GM23338 (cell line): ENCODE measurements around the gene TSACC. TPM values are rescaled to one million over a fixed set of nuclear protein-coding genes. Genes with fewer than 3 reads are reported as not detected.
A peak's percentile ranks its signal among the peaks of the same experiment; 100 is the strongest.

ENCODE experiments used
- ATAC-seq: fragments of 200-7000 bp; cut with Tn5 transposase; 3 replicates; pipeline ENCODE4 v1.9.1; 2020
- DNase-seq: peaks from one replicate; pipeline ENCODE4 v3.0.0-alpha.2; 2015; ENCODE audit warnings: low spot score
- H2AFZ ChIP-seq: fragments of 200-600 bp; sonication (generic); 2 replicates; pipeline ENCODE4 v1.8.0; 2016; ENCODE audit warnings: antibody characterized with exemption, mild to moderate bottlenecking, moderate library complexity
- H3F3A ChIP-seq: fragments of 200-600 bp; sonication (generic); replicated peaks from 2 replicates; pipeline ENCODE4 v1.8.0; 2017; ENCODE audit warnings: antibody characterized with exemption, mixed run types, low read depth
- H3K27ac ChIP-seq: fragments of 200-600 bp; sonication (generic); 2 replicates; pipeline ENCODE4 v1.6.1; 2016; ENCODE audit warnings: low read depth
- H3K27me3 ChIP-seq: fragments of 200-600 bp; sonication (generic); 2 replicates; pipeline ENCODE4 v1.8.0; 2016; ENCODE audit warnings: mild to moderate bottlenecking, mixed run types, moderate library complexity; ENCODE audit not compliant: insufficient read depth
- H3K36me3 ChIP-seq: fragments of 200-600 bp; sonication (generic); 2 replicates; pipeline ENCODE4 v1.8.0; 2016; ENCODE audit warnings: mild to moderate bottlenecking; ENCODE audit not compliant: insufficient read depth
- H3K4me1 ChIP-seq: fragments of 200-600 bp; sonication (generic); 2 replicates; pipeline ENCODE4 v1.8.0; 2016; ENCODE audit warnings: mild to moderate bottlenecking, moderate library complexity; ENCODE audit not compliant: insufficient read depth
- H3K4me2 ChIP-seq: fragments of 200-600 bp; sonication (generic); 2 replicates; pipeline ENCODE4 v1.7.1; 2017; ENCODE audit warnings: mixed run types
- H3K4me3 ChIP-seq: fragments of 200-600 bp; sonication (generic); 2 replicates; pipeline ENCODE4 v1.6.1; 2016; ENCODE audit warnings: mixed run types
- H3K79me2 ChIP-seq: fragments of 200-600 bp; sonication (generic); replicated peaks from 2 replicates; pipeline ENCODE4 v1.8.0; 2017; ENCODE audit warnings: mild to moderate bottlenecking; ENCODE audit not compliant: insufficient read depth
- H3K9me2 ChIP-seq: fragments of 200-600 bp; sonication (generic); 2 replicates; pipeline ENCODE4 v1.8.0; 2017; ENCODE audit not compliant: insufficient read depth
- H4K20me1 ChIP-seq: fragments of 200-600 bp; sonication (generic); replicated peaks from 2 replicates; pipeline ENCODE4 v1.8.0; 2017; ENCODE audit warnings: mild to moderate bottlenecking; ENCODE audit not compliant: insufficient read depth
- H3K27ac Mint-ChIP-seq: 2 replicates; pipeline ENCODE4 v1.8.0; 2020; ENCODE audit warnings: inconsistent platforms, mild to moderate bottlenecking, moderate library complexity, mixed read lengths
- H3K27me3 Mint-ChIP-seq: 3 replicates; pipeline ENCODE4 v1.8.0; 2022; ENCODE audit warnings: low read depth, mild to moderate bottlenecking, moderate library complexity, mixed read lengths, inconsistent platforms; ENCODE audit not compliant: insufficient read depth, poor library complexity
- H3K36me3 Mint-ChIP-seq: 3 replicates; pipeline ENCODE4 v1.8.0; 2021; ENCODE audit warnings: low read depth, mild to moderate bottlenecking, inconsistent platforms, moderate library complexity, mixed read lengths
- H3K4me1 Mint-ChIP-seq: 3 replicates; pipeline ENCODE4 v1.8.0; 2020; ENCODE audit warnings: mild to moderate bottlenecking, inconsistent platforms, mixed read lengths
- H3K4me3 Mint-ChIP-seq: 3 replicates; pipeline ENCODE4 v1.8.0; 2021; ENCODE audit warnings: moderate library complexity, mild to moderate bottlenecking, inconsistent platforms, mixed read lengths
- H3K9me3 Mint-ChIP-seq: 3 replicates; pipeline ENCODE4 v1.8.0; 2020; ENCODE audit warnings: moderate library complexity, mild to moderate bottlenecking, inconsistent platforms, mixed read lengths
- CTCF ChIP-seq, 2 experiments: fragments of 200-600 bp in 1 of 2; sonication (generic) in 1 of 2; conservative IDR thresholded peaks; 2 replicates each; pipeline versions ENCODE4 v1.5.1 to v1.6.1; 2016 to 2017; ENCODE audit warnings: antibody characterized with exemption in 2 of 2, low read depth in 2 of 2, mild to moderate bottlenecking in 2 of 2, moderate library complexity in 1 of 2
- EZH2 ChIP-seq: fragments of 200-600 bp; sonication (generic); IDR thresholded peaks from one replicate; pipeline ENCODE4 v1.8.0; 2017; ENCODE audit warnings: antibody characterized with exemption, mild to moderate bottlenecking, low read depth; ENCODE audit not compliant: unreplicated experiment
- JUNB ChIP-seq: IDR thresholded peaks from one replicate; pipeline ENCODE4 v1.6.1; 2016; ENCODE audit warnings: antibody characterized with exemption; ENCODE audit not compliant: unreplicated experiment
- NANOG ChIP-seq: IDR thresholded peaks from 2 replicates; pipeline ENCODE4 v1.6.1; 2016; ENCODE audit warnings: antibody characterized with exemption, borderline replicate concordance
- POLR2AphosphoS5 ChIP-seq: IDR thresholded peaks from 2 replicates; pipeline ENCODE4 v1.6.1; 2016; ENCODE audit warnings: antibody characterized with exemption, low read depth
- REST ChIP-seq: IDR thresholded peaks from one replicate; pipeline ENCODE4 v1.6.1; 2018; ENCODE audit warnings: antibody characterized with exemption; ENCODE audit not compliant: unreplicated experiment
- STAT1 ChIP-seq: IDR thresholded peaks from one replicate; pipeline ENCODE4 v1.6.1; 2016; ENCODE audit warnings: antibody characterized with exemption; ENCODE audit not compliant: unreplicated experiment
- ZNF114 ChIP-seq: fragments of 250-450 bp; sonication (Bioruptor Pico); IDR thresholded peaks from 2 replicates; pipeline ENCODE4 v1.5.0; 2020; ENCODE audit warnings: mild to moderate bottlenecking, moderate library complexity
- ZNF331 ChIP-seq: fragments of 250-450 bp; sonication (Bioruptor Pico); IDR thresholded peaks from 2 replicates; pipeline ENCODE4 v1.5.0; 2020; ENCODE audit warnings: low read depth, mild to moderate bottlenecking, moderate library complexity
- ZNF462 ChIP-seq: fragments of 250-450 bp; sonication (Bioruptor Pico); IDR thresholded peaks from 2 replicates; pipeline ENCODE4 v1.5.0; 2020; ENCODE audit warnings: mild to moderate bottlenecking, moderate library complexity
- polyA plus RNA-seq: library from polyadenylated mRNA; unstranded; fragments of >200 nt; fragmentation: Nextera tagmentation; extraction: Ambion mirVana; gene quantifications from 2 replicates; pipeline ENCODE4 v1.2.1, GENCODE V29; 2016
- total RNA-seq: library from RNA; depleted of rRNA; stranded (reverse); fragments of >200 nt; shearing (Covaris generic); gene quantifications from 2 replicates; pipeline ENCODE4 v1.2.3, GENCODE V29; 2014

The TSACC gene
- total and polyA plus RNA-seq, 2 experiments from 2014 or later: 2.5 to 9.8 TPM

- TF ChIP-seq ZNF462 (CRISPR knock-in tag): no peak
- TF ChIP-seq NANOG: no peak
- no peak for TF ChIP-seq ZNF114 (CRISPR knock-in tag)
- no peak for TF ChIP-seq ZNF331
- no peak for TF ChIP-seq EZH2
- no peak for TF ChIP-seq POLR2AphosphoS5
These were observed 39.4 kb upstream of the TSACC start, which contains the start of gene VHLL (continued) for GRCh38 chr1:156298852-156299357.

- TF ChIP-seq POLR2AphosphoS5 (no peak), CTCF (conservative IDR thresholded peaks at IDR 0.05; ENCODE audit: low read depth in 2 of 2) (no peak), REST (no peak), STAT1 (no peak), JUNB (no peak)
- H3K36me3 ChIP-seq: peaks cover 15% of the 10 kb centered on the region
- no peaks in the 10 kb centered on the region for H3K27me3 ChIP-seq
- peak overlapping the region; percentile 65; the same call in 1 of the 2 replicates for H3K27ac Mint-ChIP-seq
- peaks cover 13% of the 10 kb centered on the region for H4K20me1 ChIP-seq
- H3K27ac ChIP-seq: 0 out of 2 replicates have a peak overlapping the region, but pooled peaks have one; percentile 34
- peaks cover 35% of the 10 kb centered on the region for H3K36me3 Mint-ChIP-seq
- ATAC-seq (no peak), DNase-seq (no peak)
- H3K27me3 Mint-ChIP-seq: peaks cover 10% of the 10 kb centered on the region
- no peak overlapping the region for H3K4me3 ChIP-seq
- H3K4me1 Mint-ChIP-seq: no peaks in the 10 kb centered on the region
- H3K9me2 ChIP-seq: no peaks in the 10 kb centered on the region
- no peaks in the 10 kb centered on the region for H3K9me3 Mint-ChIP-seq
- H3F3A ChIP-seq: peaks cover 27% of the 10 kb centered on the region; the same call in 1 of the 2 replicates
- no peak overlapping the region for H3K4me3 Mint-ChIP-seq
- no peak overlapping the region for H3K4me2 ChIP-seq
- no peak overlapping the region for H2AFZ ChIP-seq
- no peaks in the 10 kb centered on the region for H3K79me2 ChIP-seq
- no peaks in the 10 kb centered on the region for H3K4me1 ChIP-seq
These were observed 35.1 kb upstream of the TSACC start for GRCh38 chr1:156303241-156303640.
